PC-3 (cell line): ENCODE data around the gene DNAAF5. TPM values are rescaled to one million over a fixed set of nuclear protein-coding genes. Genes with fewer than 3 reads are reported as not detected.

Source experiments
- ATAC-seq: fragments of 200-7000 bp; cut with Tn5 transposase; 2 replicates; pipeline ENCODE4 v1.9.1; 2020; ENCODE audit warnings: mild to moderate bottlenecking, moderate library complexity
- BruUV-seq: library from RNA; stranded (reverse); fragments of 400-500 nt; replicated peaks from 2 replicates; lab custom pipeline; 2021; lab: Mats Ljungman, UMichigan
- CTCF ChIA-PET: fragments of 300-600 bp; sonication (Branson Sonifier 250); formaldehyde crosslinking; loops from one replicate; lab custom pipeline; 2022; ENCODE audit warnings: antibody characterized with exemption; lab: Charles Lee
- POLR2A ChIA-PET: fragments of 300-600 bp; sonication (Branson Sonifier 250); formaldehyde crosslinking; loops from one replicate; lab custom pipeline; 2022; ENCODE audit warnings: antibody characterized with exemption; ENCODE audit not compliant: unreplicated experiment; lab: Charles Lee
- DNase-seq: peaks from one replicate; pipeline ENCODE4 v3.0.0-alpha.2; 2015
- H2AFZ ChIP-seq: fragments of 300-600 bp; sonication (generic); 2 replicates; pipeline ENCODE4 v1.6.0; 2016; ENCODE audit warnings: antibody characterized with exemption, low read length
- H3F3A ChIP-seq: fragments of 300-600 bp; sonication (generic); one replicate; pipeline ENCODE4 v1.6.0; 2017; ENCODE audit warnings: antibody characterized with exemption, low read length, control low read depth, mild to moderate bottlenecking; ENCODE audit not compliant: unreplicated experiment
- H3K27ac ChIP-seq: fragments of 300-600 bp; sonication (generic); 2 replicates; pipeline ENCODE4 v1.5.1; 2016; ENCODE audit warnings: mild to moderate bottlenecking, low read length
- H3K27me3 ChIP-seq: fragments of 300-600 bp; sonication (generic); 2 replicates; pipeline ENCODE4 v1.6.1; 2016; ENCODE audit warnings: low read length, mixed read lengths
- H3K36me3 ChIP-seq: fragments of 300-600 bp; sonication (generic); 2 replicates; pipeline ENCODE4 v1.6.1; 2016; ENCODE audit warnings: low read depth, mixed run types, low read length, mixed read lengths
- H3K4me1 ChIP-seq: fragments of 300-600 bp; sonication (generic); 2 replicates; pipeline ENCODE4 v1.5.1; 2016; ENCODE audit warnings: low read length; ENCODE audit not compliant: insufficient read depth
- H3K4me2 ChIP-seq: fragments of 300-600 bp; sonication (generic); 2 replicates; pipeline ENCODE4 v1.6.0; 2016; ENCODE audit warnings: low read length
- H3K4me3 ChIP-seq: fragments of 300-600 bp; sonication (generic); 2 replicates; pipeline ENCODE4 v1.5.1; 2016; ENCODE audit warnings: mild to moderate bottlenecking, low read length, mixed read lengths
- H3K79me2 ChIP-seq: fragments of 300-600 bp; sonication (generic); 2 replicates; pipeline ENCODE4 v1.6.1; 2017; ENCODE audit warnings: low read length, mixed read lengths
- H3K9ac ChIP-seq: fragments of 300-600 bp; sonication (generic); 2 replicates; pipeline ENCODE4 v1.6.0; 2016; ENCODE audit warnings: mild to moderate bottlenecking, low read length
- H3K9me2 ChIP-seq: fragments of 300-600 bp; sonication (generic); replicated peaks from 2 replicates; pipeline ENCODE4 v1.6.1; 2016; ENCODE audit warnings: mixed run types, low read length, mixed read lengths
- H3K9me3 ChIP-seq: fragments of 300-600 bp; sonication (generic); 2 replicates; pipeline ENCODE4 v1.6.1; 2016; ENCODE audit warnings: low read length, mixed read lengths
- H4K20me1 ChIP-seq: fragments of 300-600 bp; sonication (generic); 2 replicates; pipeline ENCODE4 v1.6.1; 2016; ENCODE audit warnings: low read length, mixed read lengths
- EZH2 ChIP-seq: fragments of 300-600 bp; sonication (generic); IDR thresholded peaks from one replicate; pipeline ENCODE4 v1.6.1; 2017; ENCODE audit warnings: antibody characterized with exemption, mild to moderate bottlenecking, low read length; ENCODE audit not compliant: unreplicated experiment
- EZH2phosphoT487 ChIP-seq: fragments of 300-600 bp; sonication (generic); IDR thresholded peaks from 2 replicates; pipeline ENCODE4 v1.6.1; 2018; ENCODE audit warnings: mild to moderate bottlenecking, antibody characterized with exemption, low read length, borderline replicate concordance
- intact Hi-C: fragments of 100-400 bp; cut with micrococcal nuclease; formaldehyde crosslinking; loops from 2 replicates; pipeline ENCODE4 v1.9.0; 2023
- total RNA-seq: library from RNA; depleted of rRNA; stranded (reverse); fragments of >200 nt; gene quantifications from 2 replicates; pipeline ENCODE4 v1.2.3, GENCODE V29; 2014
- TF ChIP-seq, protein P1 (sequence below): fragments of 300-600 bp; sonication (generic); conservative IDR thresholded peaks from 2 replicates; pipeline ENCODE4 v1.5.1; 2017; ENCODE audit warnings: antibody characterized with exemption, low read depth, mild to moderate bottlenecking, low read length

DNAAF5 gene
- total RNA-seq, 1 experiment from 2014 or later: 66.3 TPM

DNA sequence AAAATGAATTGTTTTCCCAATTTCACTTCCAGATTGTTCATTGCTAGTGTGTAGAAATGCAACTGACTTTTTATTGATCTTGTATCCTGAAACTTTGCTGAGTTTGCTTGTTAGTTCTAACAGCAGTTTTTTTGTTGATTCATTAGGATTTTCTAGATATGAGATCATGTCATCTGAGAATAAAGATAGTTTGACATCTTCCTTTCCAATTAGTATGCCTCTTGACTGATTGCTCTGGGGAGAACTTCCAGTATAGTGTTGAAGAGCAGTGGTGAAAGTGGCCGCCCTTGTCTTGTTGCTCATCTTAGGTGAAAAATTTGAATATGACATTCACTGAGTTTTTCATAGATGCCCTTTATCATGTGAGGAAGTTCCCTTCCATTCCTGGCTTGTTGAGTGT is 93.8 kb downstream of the DNAAF5 start:
- ATAC-seq: no peak
- no peaks in the 10 kb centered on the region for H3K9me2 ChIP-seq
- H3F3A ChIP-seq: no peaks in the 10 kb centered on the region
- peaks cover 63% of the 10 kb centered on the region for H4K20me1 ChIP-seq
- no peak overlapping the region for H3K4me2 ChIP-seq
- H3K27me3 ChIP-seq: no peaks in the 10 kb centered on the region
- DNase-seq: no peak
- BruUV-seq: no TSS peak
- H3K27ac ChIP-seq: no peak overlapping the region
- peaks cover 15% of the 10 kb centered on the region for H3K4me1 ChIP-seq
- no peak overlapping the region for H3K4me3 ChIP-seq
- no peaks in the 10 kb centered on the region for H3K9me3 ChIP-seq
- H2AFZ ChIP-seq: no peak overlapping the region
- peaks cover 15% of the 10 kb centered on the region for H3K36me3 ChIP-seq
- H3K9ac ChIP-seq: no peak overlapping the region
- ChIA-PET CTCF (no interaction called here), POLR2A (no interaction called here)
- peaks cover 86% of the 10 kb centered on the region for H3K79me2 ChIP-seq
- TF ChIP-seq EZH2: no peak
- TF ChIP-seq EZH2phosphoT487: no peak
- TF ChIP-seq, protein P1, sequence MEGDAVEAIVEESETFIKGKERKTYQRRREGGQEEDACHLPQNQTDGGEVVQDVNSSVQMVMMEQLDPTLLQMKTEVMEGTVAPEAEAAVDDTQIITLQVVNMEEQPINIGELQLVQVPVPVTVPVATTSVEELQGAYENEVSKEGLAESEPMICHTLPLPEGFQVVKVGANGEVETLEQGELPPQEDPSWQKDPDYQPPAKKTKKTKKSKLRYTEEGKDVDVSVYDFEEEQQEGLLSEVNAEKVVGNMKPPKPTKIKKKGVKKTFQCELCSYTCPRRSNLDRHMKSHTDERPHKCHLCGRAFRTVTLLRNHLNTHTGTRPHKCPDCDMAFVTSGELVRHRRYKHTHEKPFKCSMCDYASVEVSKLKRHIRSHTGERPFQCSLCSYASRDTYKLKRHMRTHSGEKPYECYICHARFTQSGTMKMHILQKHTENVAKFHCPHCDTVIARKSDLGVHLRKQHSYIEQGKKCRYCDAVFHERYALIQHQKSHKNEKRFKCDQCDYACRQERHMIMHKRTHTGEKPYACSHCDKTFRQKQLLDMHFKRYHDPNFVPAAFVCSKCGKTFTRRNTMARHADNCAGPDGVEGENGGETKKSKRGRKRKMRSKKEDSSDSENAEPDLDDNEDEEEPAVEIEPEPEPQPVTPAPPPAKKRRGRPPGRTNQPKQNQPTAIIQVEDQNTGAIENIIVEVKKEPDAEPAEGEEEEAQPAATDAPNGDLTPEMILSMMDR: no peak
- intact Hi-C loops: no loop called here

DNA sequence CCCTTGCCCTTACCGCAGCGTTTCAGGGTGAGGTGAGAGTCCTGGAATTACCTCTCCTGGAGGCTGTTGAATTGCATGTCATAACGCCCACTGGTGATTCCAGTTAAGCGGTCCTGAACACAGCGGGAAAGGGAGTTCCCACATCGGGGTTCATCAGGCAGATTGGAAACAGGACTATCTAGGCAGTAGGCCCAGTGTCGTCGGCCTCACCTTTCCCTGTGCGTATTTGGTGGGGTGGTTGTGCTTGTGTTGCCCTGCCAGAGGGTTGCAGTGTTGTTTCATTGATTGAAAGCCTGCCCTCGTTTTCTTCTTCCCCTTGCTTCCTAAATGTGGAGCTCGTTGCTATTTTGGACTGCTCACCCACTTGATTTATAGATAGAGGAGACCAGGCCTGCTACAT is 95.2 kb downstream of the DNAAF5 start:
- no TSS peak for BruUV-seq
- TF ChIP-seq EZH2 (no peak), EZH2phosphoT487 (no peak)
- TF ChIP-seq, protein P1: no peak
- H2AFZ ChIP-seq: no peak overlapping the region
- H3K9me3 ChIP-seq: no peaks in the 10 kb centered on the region
- no peaks in the 10 kb centered on the region for H3K27me3 ChIP-seq
- H3K27ac ChIP-seq: no peak overlapping the region
- ChIA-PET CTCF (no interaction called here), POLR2A (no interaction called here)
- H3F3A ChIP-seq: no peaks in the 10 kb centered on the region
- peaks cover 15% of the 10 kb centered on the region for H3K36me3 ChIP-seq
- ATAC-seq (no peak), DNase-seq (no peak)
- H3K4me2 ChIP-seq: no peak overlapping the region
- intact Hi-C loops: no loop called here
- peaks cover 12% of the 10 kb centered on the region for H3K4me1 ChIP-seq
- peaks cover 65% of the 10 kb centered on the region for H4K20me1 ChIP-seq
- H3K9ac ChIP-seq: no peak overlapping the region
- no peak overlapping the region for H3K4me3 ChIP-seq
- H3K9me2 ChIP-seq: no peaks in the 10 kb centered on the region
- H3K79me2 ChIP-seq: peaks cover 100% of the 10 kb centered on the region

DNA sequence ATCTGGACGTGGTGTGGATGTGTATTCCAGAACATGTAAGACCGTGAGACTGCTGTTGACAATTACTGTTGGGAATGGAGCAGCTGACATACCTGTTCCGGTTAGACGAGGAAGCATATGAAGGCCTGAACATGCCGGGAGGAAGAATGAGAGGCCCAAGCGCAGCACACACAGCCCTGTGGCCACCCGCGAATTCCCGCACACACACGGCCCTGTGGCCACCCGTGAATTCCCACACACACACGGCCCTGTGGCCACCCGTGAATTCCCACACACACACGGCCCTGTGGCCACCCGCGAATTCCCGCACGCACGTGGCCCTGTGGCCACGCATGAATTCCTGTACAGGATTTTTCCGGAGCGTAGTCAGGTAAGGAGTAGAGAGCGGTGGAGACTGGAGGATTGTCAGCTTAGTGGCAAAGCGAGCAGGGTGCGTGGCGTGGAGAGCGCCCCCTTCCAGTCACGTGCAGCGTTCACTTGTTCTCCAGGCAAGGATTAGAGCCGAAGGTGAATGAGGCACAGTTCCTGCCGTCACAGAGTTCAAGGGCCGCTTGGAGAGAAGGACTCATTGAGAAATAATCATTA is 96.3 kb downstream of the DNAAF5 start:
- Histone ChIP-seq H3K9me2 (no peaks in the 10 kb centered on the region), H3K4me3 (no peak overlapping the region), H3K27me3 (no peaks in the 10 kb centered on the region), H3K79me2 (peaks cover 100% of the 10 kb centered on the region), H3K9ac (no peak overlapping the region), H2AFZ (no peak overlapping the region), H3K9me3 (no peaks in the 10 kb centered on the region), H3K4me1 (peaks cover 8% of the 10 kb centered on the region), H3K27ac (no peak overlapping the region), H3K4me2 (no peak overlapping the region), H3K36me3 (peaks cover 15% of the 10 kb centered on the region), H3F3A (no peaks in the 10 kb centered on the region), H4K20me1 (peaks cover 59% of the 10 kb centered on the region)
- ATAC-seq: no peak
- CTCF ChIA-PET: interaction anchor here (0.6 kb wide), 1 partner anchor 9 kb away, joined by 5 read pairs; no protein-coding TSS in a partner anchor
- BruUV-seq: no TSS peak
- no peak for DNase-seq
- no peak for TF ChIP-seq EZH2
- TF ChIP-seq EZH2phosphoT487: no peak
- TF ChIP-seq, protein P1: peak; percentile 41; the same call in 1 of the 2 replicates
- intact Hi-C loops: no loop called here
- POLR2A ChIA-PET: no interaction called here
